Spleen (tissue), 7 donors: Measurements from ENCODE around the gene ORMDL3.

Experiments used
- POLR2A ChIP-seq, 3 donors: fragments of 450-650 bp; IDR thresholded peaks; one replicate each; pipeline ENCODE4 v1.5.1; 2017; ENCODE audit warnings: antibody characterized with exemption in 3 of 3, mild to moderate bottlenecking in 1 of 3
- POLR2AphosphoS5 ChIP-seq, 3 donors: sonication (generic); formaldehyde crosslinking; IDR thresholded peaks; one replicate each; pipeline ENCODE4 v1.5.1; 2017; ENCODE audit warnings: antibody characterized with exemption in 3 of 3
- TF ChIP-seq, protein P1 (sequence below), 11 experiments: fragments of 200-600 bp in 7 of 11; fragments of 450-650 bp in 4 of 11; sonication (generic) in 4 of 11; IDR thresholded peaks in 8 of 11; conservative IDR thresholded peaks in 3 of 11; 1 replicate in 7 of 11; 2 replicates in 4 of 11; pipeline versions ENCODE4 v1.4.0 to v1.8.0; 2016 to 2021; ENCODE audit warnings: antibody characterized with exemption in 11 of 11, inconsistent platforms in 4 of 11, mild to moderate bottlenecking in 1 of 11
- donor health status: DM: no; HTN: no; CAD: no; lungs with moderate emphysema.
- donor health status: DM: no; HTN: no; CAD: no.
- donor health status: DM: no; HTN: no; CAD: no.

DNA sequence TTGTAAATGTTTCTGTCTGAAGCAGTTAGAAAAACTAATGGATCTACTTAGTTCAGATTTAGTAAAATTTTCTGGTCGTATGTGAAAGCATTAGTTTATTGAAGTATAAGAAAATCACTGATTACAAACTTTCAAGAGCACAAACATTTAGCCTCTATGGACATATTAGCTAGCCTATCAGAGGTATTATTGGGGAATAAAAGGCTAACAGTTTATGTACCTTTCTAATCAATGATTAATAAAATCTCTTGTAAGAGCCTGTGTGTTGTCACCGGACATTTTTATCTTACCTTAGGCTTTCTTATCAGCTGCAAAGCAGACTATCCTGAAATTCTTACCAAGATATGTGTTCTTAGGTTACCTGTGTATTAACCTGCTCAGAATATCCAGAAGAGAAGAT lies 38.2 kb downstream of the ORMDL3 start:
- TF ChIP-seq, protein P1, sequence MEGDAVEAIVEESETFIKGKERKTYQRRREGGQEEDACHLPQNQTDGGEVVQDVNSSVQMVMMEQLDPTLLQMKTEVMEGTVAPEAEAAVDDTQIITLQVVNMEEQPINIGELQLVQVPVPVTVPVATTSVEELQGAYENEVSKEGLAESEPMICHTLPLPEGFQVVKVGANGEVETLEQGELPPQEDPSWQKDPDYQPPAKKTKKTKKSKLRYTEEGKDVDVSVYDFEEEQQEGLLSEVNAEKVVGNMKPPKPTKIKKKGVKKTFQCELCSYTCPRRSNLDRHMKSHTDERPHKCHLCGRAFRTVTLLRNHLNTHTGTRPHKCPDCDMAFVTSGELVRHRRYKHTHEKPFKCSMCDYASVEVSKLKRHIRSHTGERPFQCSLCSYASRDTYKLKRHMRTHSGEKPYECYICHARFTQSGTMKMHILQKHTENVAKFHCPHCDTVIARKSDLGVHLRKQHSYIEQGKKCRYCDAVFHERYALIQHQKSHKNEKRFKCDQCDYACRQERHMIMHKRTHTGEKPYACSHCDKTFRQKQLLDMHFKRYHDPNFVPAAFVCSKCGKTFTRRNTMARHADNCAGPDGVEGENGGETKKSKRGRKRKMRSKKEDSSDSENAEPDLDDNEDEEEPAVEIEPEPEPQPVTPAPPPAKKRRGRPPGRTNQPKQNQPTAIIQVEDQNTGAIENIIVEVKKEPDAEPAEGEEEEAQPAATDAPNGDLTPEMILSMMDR (IDR thresholded peaks at IDR 0.05 in 8 of 11, conservative IDR thresholded peaks at IDR 0.05 in 3 of 11), result no peak
- TF ChIP-seq POLR2A (IDR thresholded peaks at IDR 0.05) (no peak), POLR2AphosphoS5 (IDR thresholded peaks at IDR 0.05) (no peak)
